ENCODE results near the gene NAALADL2. TPM values are rescaled to one million over a fixed set of nuclear protein-coding genes. Genes with fewer than 3 reads are reported as not detected.

The NAALADL2 gene
- total and polyA plus RNA-seq, 9 of the 15 experiments (the other 6 are each of a cell fraction or from before 2014, with no cell fraction given), result 0.29 to 1.1 (median 0.79) TPM; not detected in 1

DNA sequence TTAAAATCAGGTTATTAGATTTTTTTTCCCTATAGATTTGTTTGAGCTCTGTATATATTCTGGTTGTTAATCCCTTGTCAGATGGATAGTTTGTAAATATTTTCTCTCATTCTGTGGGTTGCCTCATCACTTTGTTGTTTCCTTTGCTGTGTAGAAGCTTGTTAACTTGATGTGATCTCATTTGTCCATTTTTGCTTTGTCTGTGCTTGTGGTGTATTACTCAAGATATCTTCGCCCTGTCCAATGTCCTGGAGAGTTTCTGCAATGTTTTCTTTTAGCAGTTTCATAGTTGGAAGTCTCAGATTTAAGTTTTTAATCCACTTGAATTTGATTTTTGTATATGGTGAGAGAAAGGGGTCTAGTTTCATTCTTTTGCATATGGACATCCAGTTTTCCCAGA, 699.1 kb downstream of the NAALADL2 start:
- ChIA-PET CTCF (ENCODE audit: low intra/inter-chr PET ratio) (no interaction called here), POLR2A (no interaction called here)
- Histone ChIP-seq H3K9me3 (replicated peaks; ENCODE audit: control insufficient read depth, insufficient read depth, low read depth, low read length) (no peaks in the 10 kb centered on the region), H3K9ac (ENCODE audit: insufficient read depth in 1 of 2, low read depth in 2 of 2, low read length in 2 of 2) (no peak overlapping the region), H3K4me3 (no peak overlapping the region), H2AFZ (ENCODE audit: low read depth, low read length) (no peak overlapping the region), H3K27me3 (ENCODE audit: control insufficient read depth in 2 of 2, insufficient read depth in 2 of 2, low read length in 2 of 2) (no peaks in the 10 kb centered on the region), H3K9me1 (ENCODE audit: control insufficient read depth, insufficient read depth, low read length) (no peaks in the 10 kb centered on the region), H3K27ac (ENCODE audit: extremely low read depth, low read depth, low read length) (no peak overlapping the region), H4K20me1 (replicated peaks; ENCODE audit: control insufficient read depth, insufficient read depth, low read length) (no peaks in the 10 kb centered on the region), H3K4me2 (ENCODE audit: insufficient read depth, low read length) (no peak overlapping the region), H3K79me2 (ENCODE audit: control insufficient read depth, insufficient read depth, low read length) (no peaks in the 10 kb centered on the region), H3K36me3 (ENCODE audit: control insufficient read depth, insufficient read depth, low read length) (no peaks in the 10 kb centered on the region), H3K4me1 (replicated peaks in 1 of 2; ENCODE audit: control insufficient read depth in 2 of 2, insufficient read depth in 2 of 2, low read length in 2 of 2) (no peaks in the 10 kb centered on the region)
- intact Hi-C loops (cut with micrococcal nuclease), result no loop called here
- in situ Hi-C loops (cut with MboI), result no loop called here
- FAIRE-seq, result no peak
- WGBS (ENCODE audit: insufficient coverage, low coverage, missing lambda C conversion rate), result 0% methylated on average over 1 of the region's 1 CpG
- BruUV-seq (replicated peaks), result no TSS peak
- no peak for ATAC-seq
- no peak for DNase-seq (ENCODE audit: extremely low read depth in 1 of 4, low spot score in 3 of 4)
- no peak for TF ChIP-seq ASH1L (IDR thresholded peaks at IDR 0.05; ENCODE audit: borderline replicate concordance, low read depth, partially characterized antibody)
- TF ChIP-seq KDM4B (IDR thresholded peaks at IDR 0.05; ENCODE audit: borderline replicate concordance in 2 of 2, low read depth in 1 of 2), result no peak
- no peak for TF ChIP-seq GATA2 (CRISPR knock-in tag; IDR thresholded peaks at IDR 0.05)
- TF ChIP-seq CUX1 (CRISPR knock-in tag; IDR thresholded peaks at IDR 0.05), result no peak
- no peak for TF ChIP-seq ETS2 (tag; IDR thresholded peaks at IDR 0.05; ENCODE audit: borderline replicate concordance, poor library complexity, severe bottlenecking)
- TF ChIP-seq PML (IDR thresholded peaks at IDR 0.05; ENCODE audit: low read length), result no peak
- no peak for TF ChIP-seq NR2C2 (CRISPR knock-in tag; IDR thresholded peaks at IDR 0.05)
- TF ChIP-seq NR2C2 (tag; IDR thresholded peaks at IDR 0.05), result no peak
- no peak for TF ChIP-seq ETV5 (CRISPR knock-in tag; IDR thresholded peaks at IDR 0.05; ENCODE audit: low read depth)
- no peak for TF ChIP-seq SRSF1 (IDR thresholded peaks at IDR 0.05; ENCODE audit: low read depth, low read length)
- no peak for TF ChIP-seq CHAMP1 (IDR thresholded peaks at IDR 0.05)
- TF ChIP-seq STAT5B (CRISPR knock-in tag; IDR thresholded peaks at IDR 0.05), result no peak
